Heart left ventricle (tissue), 16 donors: ENCODE data around the gene LRRC38. TPM values are rescaled to one million over a fixed set of nuclear protein-coding genes. Genes with fewer than 3 reads are reported as not detected.

Experiments used
- ATAC-seq, 4 donors: fragments of 200-7000 bp; cut with Tn5 transposase; one replicate each; pipeline ENCODE4 v1.9.1; 2020 to 2022; ENCODE audit warnings: moderate library complexity in 4 of 4, mild to moderate bottlenecking in 3 of 4, moderate number of reproducible peaks in 1 of 4
- DNase-seq, 5 donors: peaks; one replicate each; pipeline ENCODE4 v3.0.0-alpha.2; 2020
- H3K27ac ChIP-seq, 12 donors: fragments of 200-600 bp; sonication (generic) in 4 of 12; one replicate each; pipeline versions ENCODE4 v1.5.0 to v1.8.0; 2016 to 2022; ENCODE audit warnings: mild to moderate bottlenecking in 2 of 12
- H3K27me3 ChIP-seq, 9 donors: fragments of 200-600 bp; sonication (generic) in 2 of 9; one replicate each; pipeline versions ENCODE4 v1.5.1 to v1.8.0; 2016 to 2022; ENCODE audit warnings: mild to moderate bottlenecking in 3 of 9
- H3K36me3 ChIP-seq, 9 donors: fragments of 200-600 bp; sonication (generic) in 2 of 9; one replicate each; pipeline versions ENCODE4 v1.5.0 to v1.8.0; 2018 to 2022; ENCODE audit warnings: mild to moderate bottlenecking in 2 of 9
- H3K4me1 ChIP-seq, 12 donors: fragments of 200-600 bp; sonication (generic) in 4 of 12; one replicate each; pipeline versions ENCODE4 v1.5.0 to v1.8.0; 2016 to 2022; ENCODE audit warnings: mild to moderate bottlenecking in 3 of 12
- H3K4me3 ChIP-seq, 12 donors: fragments of 200-600 bp; sonication (generic) in 4 of 12; one replicate each; pipeline versions ENCODE4 v1.5.0 to v1.8.0; 2017 to 2022; ENCODE audit warnings: mild to moderate bottlenecking in 9 of 12, moderate library complexity in 4 of 12
- H3K9me3 ChIP-seq, 12 donors: fragments of 200-600 bp; sonication (generic) in 4 of 12; one replicate each; pipeline versions ENCODE4 v1.5.0 to v1.8.0; 2016 to 2022; ENCODE audit warnings: mild to moderate bottlenecking in 1 of 12
- CTCF ChIP-seq, 12 donors: fragments of 200-600 bp; sonication (generic) in 4 of 12; IDR thresholded peaks; one replicate each; pipeline versions ENCODE4 v1.5.0 to v1.8.0; 2018 to 2022; ENCODE audit warnings: antibody characterized with exemption in 12 of 12, mild to moderate bottlenecking in 5 of 12
- POLR2A ChIP-seq, 2 donors: fragments of 450-650 bp; IDR thresholded peaks; one replicate each; pipeline ENCODE4 v1.6.1; 2017; ENCODE audit warnings: antibody characterized with exemption in 2 of 2, mild to moderate bottlenecking in 2 of 2, moderate library complexity in 2 of 2
- WGBS, 4 donors: extraction: QIAGEN DNeasy Blood & Tissue Kit in 2 of 4; methylation state at CpG; one replicate each; pipeline versions ENCODE4 v1.1.5 to v1.1.7; 2013 to 2018; 5-methylcytosine and 5-hydroxymethylcytosine counted together
- intact Hi-C, 10 donors: fragments of 100-400 bp; cut with DNase I; formaldehyde crosslinking; loops; one replicate each; pipeline versions ENCODE4 v1.11.1 to v1.14.2; 2022
- polyA plus RNA-seq, 2 donors: library from polyadenylated mRNA; stranded (reverse); fragments of 200-250 nt; gene quantifications; one replicate each; pipeline ENCODE4 v1.2.3, GENCODE V29; 2013
- total RNA-seq, 9 donors: library from RNA; depleted of rRNA in 2 of 9; stranded (reverse); fragments of >200 nt in 2 of 9; fragmentation: NEBNext Ultra II Directional in 3 of 9; extraction: Animal tissue kit (Norgen Biotek cat#: 25700) in 3 of 9; gene quantifications; one replicate each; pipeline versions ENCODE4 v1.1.0 to v1.2.4, GENCODE V29; 2016 to 2023
- donor health status: ischemic (EF 13 %, LVEDD 7.1; RV severe dilation, severe dysfunction).
- donor health status: healthy with polysubstance abuse.
- donor health status: DM: no; HTN: yes; CAD: no.
- donor health status: DM: no; HTN: no; CAD: no.
- donor health status: ischemic (EF 25% LVEDD 6.9; RV normal size, moderate dysfunction).
- donor health status: ischemic (EF 25% LVEDD 5.7; RV mildly dilated, moderate dysfunction).
- donor health status: healthy.
- donor health status: DM: yes; HTN: yes; CAD: no.
- donor health status: ischemic (EF 35%, LVEDD 5.7; RV mildly dilated, moderate dysfunction).
- donor health status: nonischemic (EF 11% LVEDD 7.7; RV severe dilation, severe dysfunction).
- donor health status: DM: yes; HTN: yes; CAD: no.
- donor health status: PGD.
- donor health status: ischemic (EF 29% LVEDD 5.4; RV normal size, mild dysfunction).
- donor health status: nonischemic (EF 23%, LVEDD 6.1; RV moderate dilation, normal function).

The LRRC38 gene
- total and polyA plus RNA-seq, 11 donors, result 0.20 to 4.4 (median 1.7) TPM; not detected in 2

- no peak overlapping the region for H3K27ac ChIP-seq
- no peak for ATAC-seq
- no peak for DNase-seq
- H3K4me1 ChIP-seq, result no peaks in the 10 kb centered on the region
- no peaks in the 10 kb centered on the region for H3K27me3 ChIP-seq
- intact Hi-C loops, result no loop called here
- H3K4me3 ChIP-seq, result no peak overlapping the region
- 94 to 96% (median 95%) methylated on average over 28 of the region's 28 CpGs for WGBS, 4 donors
- H3K36me3 ChIP-seq, result no peaks in the 10 kb centered on the region
- H3K9me3 ChIP-seq, result no peaks in the 10 kb centered on the region
- TF ChIP-seq POLR2A (IDR thresholded peaks at IDR 0.05) (no peak), CTCF (IDR thresholded peaks at IDR 0.05) (no peak)
Measured at GRCh38 chr1:13554798-13555197, 41.0 kb upstream of the LRRC38 start.

GRCh38 chr1:13550663-13551062 is 36.9 kb upstream of the LRRC38 start:
- H3K27ac ChIP-seq, result no peak overlapping the region
- WGBS, 4 donors, result 69 to 80% (median 71%) methylated on average over 4 of the region's 4 CpGs
- ATAC-seq, result no peak

GRCh38 chr1:13549521-13549920 is 35.7 kb upstream of the LRRC38 start:
- Histone ChIP-seq H3K9me3 (no peaks in the 10 kb centered on the region), H3K27ac (no peak overlapping the region), H3K4me1 (peaks cover 0 to 3% (median 0%) of the 10 kb centered on the region in 12 donors), H3K27me3 (no peaks in the 10 kb centered on the region), H3K36me3 (no peaks in the 10 kb centered on the region), H3K4me3 (no peak overlapping the region)
- ATAC-seq (no peak), DNase-seq (no peak)
- intact Hi-C loops, result loop anchor here in 3 of 10 donors (5.0 to 10.0 kb wide), 2 partner anchors 82 to 85 kb away; no protein-coding TSS in a partner anchor
- TF ChIP-seq CTCF (IDR thresholded peaks at IDR 0.05) (no peak), POLR2A (IDR thresholded peaks at IDR 0.05) (no peak)
- WGBS, 4 donors, result 60 to 68% (median 64%) methylated on average over 3 of the region's 3 CpGs

More at GRCh38 chr1:13550663-13551062, 36.9 kb upstream of the LRRC38 start:
- Histone ChIP-seq H3K4me3 (no peak overlapping the region), H3K27me3 (no peaks in the 10 kb centered on the region), H3K4me1 (no peaks in the 10 kb centered on the region), H3K9me3 (no peaks in the 10 kb centered on the region), H3K36me3 (no peaks in the 10 kb centered on the region)
- DNase-seq, result no peak
- TF ChIP-seq POLR2A (IDR thresholded peaks at IDR 0.05), result no peak
- TF ChIP-seq CTCF (IDR thresholded peaks at IDR 0.05), result no peak
- intact Hi-C loops, result no loop called here

GRCh38 chr1:13549021-13549420 is 35.2 kb upstream of the LRRC38 start:
- Histone ChIP-seq H3K9me3 (no peaks in the 10 kb centered on the region), H3K27ac (no peak overlapping the region), H3K27me3 (no peaks in the 10 kb centered on the region), H3K36me3 (no peaks in the 10 kb centered on the region), H3K4me1 (peaks cover 0 to 8% (median 0%) of the 10 kb centered on the region in 12 donors), H3K4me3 (no peak overlapping the region)
- WGBS, 4 donors, result 61 to 78% (median 72%) methylated on average over 6 of the region's 6 CpGs
- no peak for ATAC-seq
- TF ChIP-seq POLR2A (IDR thresholded peaks at IDR 0.05), result no peak
- no peak for TF ChIP-seq CTCF (IDR thresholded peaks at IDR 0.05)
- no peak for DNase-seq
- intact Hi-C loops, result loop anchor here in 3 of 10 donors (5.0 to 10.0 kb wide), 2 partner anchors 82 to 84 kb away; no protein-coding TSS in a partner anchor
